ENCODE results near the gene SPDEF.

DNA sequence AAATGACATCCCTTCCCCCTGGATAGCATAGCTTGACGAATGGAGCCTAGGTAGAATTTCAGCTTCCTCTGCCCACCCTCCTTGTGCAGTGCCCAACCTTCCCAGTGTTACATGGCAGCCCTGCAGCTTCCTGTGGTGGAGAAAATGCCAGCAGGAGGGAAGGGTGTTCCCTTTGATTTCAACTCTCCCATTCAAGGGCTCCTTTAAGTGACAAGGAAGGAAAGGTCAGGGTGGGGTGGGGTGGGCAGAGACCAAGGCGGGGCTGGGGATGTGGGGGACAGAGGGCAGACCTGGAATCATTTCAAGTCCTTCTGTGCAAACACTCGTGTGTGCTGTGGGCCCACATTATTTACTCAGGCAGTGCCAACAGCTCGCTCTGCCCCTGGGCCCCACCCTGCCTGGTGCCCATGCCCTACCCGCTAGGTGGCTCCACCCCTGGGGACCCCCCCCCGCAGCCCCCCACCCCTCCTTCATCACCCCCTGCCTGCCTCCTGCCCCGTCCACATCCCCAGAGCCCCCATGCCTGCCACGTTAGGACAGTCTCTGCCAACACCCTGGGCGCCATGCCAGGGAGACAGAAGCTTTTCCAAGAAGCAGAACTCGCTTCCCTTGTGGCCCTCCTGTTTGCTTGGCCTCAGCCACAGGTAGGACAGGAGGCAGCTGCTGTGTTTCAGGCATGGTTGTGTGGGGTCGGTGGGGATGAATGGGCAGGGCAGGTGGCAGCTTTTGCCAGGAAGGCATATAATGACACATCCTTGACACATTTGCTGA, 9.4 kb downstream of the SPDEF start:
- TF ChIP-seq, protein P1, sequence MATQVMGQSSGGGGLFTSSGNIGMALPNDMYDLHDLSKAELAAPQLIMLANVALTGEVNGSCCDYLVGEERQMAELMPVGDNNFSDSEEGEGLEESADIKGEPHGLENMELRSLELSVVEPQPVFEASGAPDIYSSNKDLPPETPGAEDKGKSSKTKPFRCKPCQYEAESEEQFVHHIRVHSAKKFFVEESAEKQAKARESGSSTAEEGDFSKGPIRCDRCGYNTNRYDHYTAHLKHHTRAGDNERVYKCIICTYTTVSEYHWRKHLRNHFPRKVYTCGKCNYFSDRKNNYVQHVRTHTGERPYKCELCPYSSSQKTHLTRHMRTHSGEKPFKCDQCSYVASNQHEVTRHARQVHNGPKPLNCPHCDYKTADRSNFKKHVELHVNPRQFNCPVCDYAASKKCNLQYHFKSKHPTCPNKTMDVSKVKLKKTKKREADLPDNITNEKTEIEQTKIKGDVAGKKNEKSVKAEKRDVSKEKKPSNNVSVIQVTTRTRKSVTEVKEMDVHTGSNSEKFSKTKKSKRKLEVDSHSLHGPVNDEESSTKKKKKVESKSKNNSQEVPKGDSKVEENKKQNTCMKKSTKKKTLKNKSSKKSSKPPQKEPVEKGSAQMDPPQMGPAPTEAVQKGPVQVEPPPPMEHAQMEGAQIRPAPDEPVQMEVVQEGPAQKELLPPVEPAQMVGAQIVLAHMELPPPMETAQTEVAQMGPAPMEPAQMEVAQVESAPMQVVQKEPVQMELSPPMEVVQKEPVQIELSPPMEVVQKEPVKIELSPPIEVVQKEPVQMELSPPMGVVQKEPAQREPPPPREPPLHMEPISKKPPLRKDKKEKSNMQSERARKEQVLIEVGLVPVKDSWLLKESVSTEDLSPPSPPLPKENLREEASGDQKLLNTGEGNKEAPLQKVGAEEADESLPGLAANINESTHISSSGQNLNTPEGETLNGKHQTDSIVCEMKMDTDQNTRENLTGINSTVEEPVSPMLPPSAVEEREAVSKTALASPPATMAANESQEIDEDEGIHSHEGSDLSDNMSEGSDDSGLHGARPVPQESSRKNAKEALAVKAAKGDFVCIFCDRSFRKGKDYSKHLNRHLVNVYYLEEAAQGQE (tag by site-specific recombination; IDR thresholded peaks at IDR 0.05): no peak
- TF ChIP-seq FEZF1 (tag by site-specific recombination; IDR thresholded peaks at IDR 0.05) (no peak), ZNF274 (IDR thresholded peaks at IDR 0.05; ENCODE audit: low read length) (no peak), ZNF274 (tag by site-specific recombination; IDR thresholded peaks at IDR 0.05; ENCODE audit: borderline replicate concordance) (no peak), ZNF350 (tag by site-specific recombination; IDR thresholded peaks at IDR 0.05) (no peak), ZNF175 (tag by site-specific recombination; IDR thresholded peaks at IDR 0.05) (no peak), ZNF146 (tag by site-specific recombination; IDR thresholded peaks at IDR 0.05) (no peak), SALL2 (tag by site-specific recombination; IDR thresholded peaks at IDR 0.05; ENCODE audit: borderline replicate concordance) (no peak), ZNF837 (tag by site-specific recombination; IDR thresholded peaks at IDR 0.05) (no peak)
- TF ChIP-seq, protein P2, sequence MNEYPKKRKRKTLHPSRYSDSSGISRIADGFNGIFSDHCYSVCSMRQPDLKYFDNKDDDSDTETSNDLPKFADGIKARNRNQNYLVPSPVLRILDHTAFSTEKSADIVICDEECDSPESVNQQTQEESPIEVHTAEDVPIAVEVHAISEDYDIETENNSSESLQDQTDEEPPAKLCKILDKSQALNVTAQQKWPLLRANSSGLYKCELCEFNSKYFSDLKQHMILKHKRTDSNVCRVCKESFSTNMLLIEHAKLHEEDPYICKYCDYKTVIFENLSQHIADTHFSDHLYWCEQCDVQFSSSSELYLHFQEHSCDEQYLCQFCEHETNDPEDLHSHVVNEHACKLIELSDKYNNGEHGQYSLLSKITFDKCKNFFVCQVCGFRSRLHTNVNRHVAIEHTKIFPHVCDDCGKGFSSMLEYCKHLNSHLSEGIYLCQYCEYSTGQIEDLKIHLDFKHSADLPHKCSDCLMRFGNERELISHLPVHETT (tag by site-specific recombination; IDR thresholded peaks at IDR 0.05): no peak
- TF ChIP-seq, protein P3, sequence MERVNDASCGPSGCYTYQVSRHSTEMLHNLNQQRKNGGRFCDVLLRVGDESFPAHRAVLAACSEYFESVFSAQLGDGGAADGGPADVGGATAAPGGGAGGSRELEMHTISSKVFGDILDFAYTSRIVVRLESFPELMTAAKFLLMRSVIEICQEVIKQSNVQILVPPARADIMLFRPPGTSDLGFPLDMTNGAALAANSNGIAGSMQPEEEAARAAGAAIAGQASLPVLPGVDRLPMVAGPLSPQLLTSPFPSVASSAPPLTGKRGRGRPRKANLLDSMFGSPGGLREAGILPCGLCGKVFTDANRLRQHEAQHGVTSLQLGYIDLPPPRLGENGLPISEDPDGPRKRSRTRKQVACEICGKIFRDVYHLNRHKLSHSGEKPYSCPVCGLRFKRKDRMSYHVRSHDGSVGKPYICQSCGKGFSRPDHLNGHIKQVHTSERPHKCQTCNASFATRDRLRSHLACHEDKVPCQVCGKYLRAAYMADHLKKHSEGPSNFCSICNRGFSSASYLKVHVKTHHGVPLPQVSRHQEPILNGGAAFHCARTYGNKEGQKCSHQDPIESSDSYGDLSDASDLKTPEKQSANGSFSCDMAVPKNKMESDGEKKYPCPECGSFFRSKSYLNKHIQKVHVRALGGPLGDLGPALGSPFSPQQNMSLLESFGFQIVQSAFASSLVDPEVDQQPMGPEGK (tag by site-specific recombination; IDR thresholded peaks at IDR 0.05): no peak
- TF ChIP-seq, protein P4, sequence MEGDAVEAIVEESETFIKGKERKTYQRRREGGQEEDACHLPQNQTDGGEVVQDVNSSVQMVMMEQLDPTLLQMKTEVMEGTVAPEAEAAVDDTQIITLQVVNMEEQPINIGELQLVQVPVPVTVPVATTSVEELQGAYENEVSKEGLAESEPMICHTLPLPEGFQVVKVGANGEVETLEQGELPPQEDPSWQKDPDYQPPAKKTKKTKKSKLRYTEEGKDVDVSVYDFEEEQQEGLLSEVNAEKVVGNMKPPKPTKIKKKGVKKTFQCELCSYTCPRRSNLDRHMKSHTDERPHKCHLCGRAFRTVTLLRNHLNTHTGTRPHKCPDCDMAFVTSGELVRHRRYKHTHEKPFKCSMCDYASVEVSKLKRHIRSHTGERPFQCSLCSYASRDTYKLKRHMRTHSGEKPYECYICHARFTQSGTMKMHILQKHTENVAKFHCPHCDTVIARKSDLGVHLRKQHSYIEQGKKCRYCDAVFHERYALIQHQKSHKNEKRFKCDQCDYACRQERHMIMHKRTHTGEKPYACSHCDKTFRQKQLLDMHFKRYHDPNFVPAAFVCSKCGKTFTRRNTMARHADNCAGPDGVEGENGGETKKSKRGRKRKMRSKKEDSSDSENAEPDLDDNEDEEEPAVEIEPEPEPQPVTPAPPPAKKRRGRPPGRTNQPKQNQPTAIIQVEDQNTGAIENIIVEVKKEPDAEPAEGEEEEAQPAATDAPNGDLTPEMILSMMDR (tag by site-specific recombination; IDR thresholded peaks at IDR 0.05): no peak

Data from HEK293 (cell line).